ENCODE results near the gene NTNG1. TPM values are rescaled to one million over a fixed set of nuclear protein-coding genes. Genes with fewer than 3 reads are reported as not detected.
A peak's percentile ranks its signal among the peaks of the same experiment; 100 is the strongest.

The NTNG1 gene
- total and polyA plus RNA-seq, 10 of the 15 experiments (the other 5 are each of a cell fraction or from before 2014, with no cell fraction given), result 0.18 to 2.3 (median 1.1) TPM; not detected in 1

DNA sequence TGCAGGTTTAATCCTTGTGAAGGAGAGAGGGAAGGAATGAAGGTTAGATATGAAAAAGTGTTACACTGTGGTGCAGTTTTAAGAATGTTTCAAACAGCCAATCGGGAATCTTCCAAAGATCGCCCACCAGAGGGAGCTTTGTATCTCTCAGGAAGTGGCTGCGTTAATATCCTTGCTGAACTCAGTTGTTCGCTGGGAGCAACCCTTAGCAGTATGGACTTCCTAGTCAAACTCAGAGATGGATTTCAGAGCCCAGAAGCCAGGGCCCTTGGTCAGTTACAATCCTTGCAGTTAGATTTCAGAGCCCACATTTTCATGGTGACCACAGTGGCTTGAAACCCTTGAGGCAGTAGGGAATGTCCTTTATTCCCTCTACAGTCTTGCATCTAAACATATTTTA, 136.2 kb downstream of the NTNG1 start:
- WGBS (ENCODE audit: insufficient coverage, insufficient replicate concordance, low lambda C conversion rate, missing lambda C conversion rate), result 68% methylated on average over 4 of the region's 4 CpGs
- no peak for DNase-seq (ENCODE audit: low read depth, low spot score)
- ChIA-PET RAD21 (ENCODE audit: unreplicated experiment) (interaction anchor here (1.0 to 4.6 kb wide), 6 partner anchors 8 to 474 kb away, joined by 3 to 34 read pairs (median 4); no protein-coding TSS in a partner anchor), CTCF (interaction anchor here (0.7 to 9.2 kb wide), 24 partner anchors 9 to 474 kb away, joined by 3 to 124 read pairs (median 4); no protein-coding TSS in a partner anchor), SMC1A (ENCODE audit: uncharacterized antibody, unreplicated experiment) (interaction anchor here (1.0 to 9.6 kb wide), 10 partner anchors 23 to 473 kb away, joined by 3 to 98 read pairs (median 4); no protein-coding TSS in a partner anchor), POLR2A (no interaction called here)
- no peak overlapping the region for H3K27ac ChIP-seq (ENCODE audit: control insufficient read depth, insufficient read depth)
- H4K20me1 ChIP-seq (ENCODE audit: control insufficient read depth, insufficient read depth), result no peaks in the 10 kb centered on the region
- H3K9ac ChIP-seq (ENCODE audit: control insufficient read depth, insufficient read depth, low read length), result no peak overlapping the region
- H3K9me3 ChIP-seq (replicated peaks; ENCODE audit: control insufficient read depth, insufficient read depth, low read length), result no peaks in the 10 kb centered on the region
- H3K27me3 ChIP-seq (replicated peaks in 1 of 2; ENCODE audit: control insufficient read depth in 2 of 2, insufficient read depth in 2 of 2, low read length in 1 of 2), result no peaks in the 10 kb centered on the region
- peak; percentile 75 for ATAC-seq
- H2AFZ ChIP-seq (ENCODE audit: control insufficient read depth, low read depth, low read length), result no peak overlapping the region
- in situ Hi-C loops (cut with MboI), result loop anchor here (25.0 kb wide), 1 partner anchor 260 kb away; no protein-coding TSS in a partner anchor
- H3K36me3 ChIP-seq (ENCODE audit: control insufficient read depth in 2 of 2, insufficient read depth in 2 of 2, low read length in 1 of 2), result no peaks in the 10 kb centered on the region
- no peaks in the 10 kb centered on the region for H3K4me1 ChIP-seq (ENCODE audit: control insufficient read depth, insufficient read depth, low read length)
- no peak overlapping the region for H3K4me2 ChIP-seq (ENCODE audit: control insufficient read depth, insufficient read depth)
- FAIRE-seq, result peak; percentile 23
- no TSS peak for BruUV-seq (replicated peaks)
- no peak overlapping the region for H3K4me3 ChIP-seq
- TF ChIP-seq SMC3 (IDR thresholded peaks at IDR 0.05; ENCODE audit: borderline replicate concordance, low read length) (peak; percentile 75), NFXL1 (IDR thresholded peaks at IDR 0.05; ENCODE audit: borderline replicate concordance) (peak; percentile 72; the same call in 1 of the 2 replicates), STAT1 (conservative IDR thresholded peaks at IDR 0.05) (no peak), RAD21 (IDR thresholded peaks at IDR 0.05; ENCODE audit: insufficient read depth, low read depth, low read length) (peak; percentile 53)
- TF ChIP-seq, protein P1, sequence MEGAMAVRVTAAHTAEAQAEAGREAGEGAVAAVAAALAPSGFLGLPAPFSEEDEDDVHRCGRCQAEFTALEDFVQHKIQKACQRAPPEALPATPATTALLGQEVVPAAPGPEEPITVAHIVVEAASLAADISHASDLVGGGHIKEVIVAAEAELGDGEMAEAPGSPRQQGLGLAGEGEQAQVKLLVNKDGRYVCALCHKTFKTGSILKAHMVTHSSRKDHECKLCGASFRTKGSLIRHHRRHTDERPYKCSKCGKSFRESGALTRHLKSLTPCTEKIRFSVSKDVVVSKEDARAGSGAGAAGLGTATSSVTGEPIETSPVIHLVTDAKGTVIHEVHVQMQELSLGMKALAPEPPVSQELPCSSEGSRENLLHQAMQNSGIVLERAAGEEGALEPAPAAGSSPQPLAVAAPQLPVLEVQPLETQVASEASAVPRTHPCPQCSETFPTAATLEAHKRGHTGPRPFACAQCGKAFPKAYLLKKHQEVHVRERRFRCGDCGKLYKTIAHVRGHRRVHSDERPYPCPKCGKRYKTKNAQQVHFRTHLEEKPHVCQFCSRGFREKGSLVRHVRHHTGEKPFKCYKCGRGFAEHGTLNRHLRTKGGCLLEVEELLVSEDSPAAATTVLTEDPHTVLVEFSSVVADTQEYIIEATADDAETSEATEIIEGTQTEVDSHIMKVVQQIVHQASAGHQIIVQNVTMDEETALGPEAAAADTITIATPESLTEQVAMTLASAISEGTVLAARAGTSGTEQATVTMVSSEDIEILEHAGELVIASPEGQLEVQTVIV (IDR thresholded peaks at IDR 0.05; ENCODE audit: borderline replicate concordance, partially characterized antibody), result no peak
- TF ChIP-seq, protein P2, sequence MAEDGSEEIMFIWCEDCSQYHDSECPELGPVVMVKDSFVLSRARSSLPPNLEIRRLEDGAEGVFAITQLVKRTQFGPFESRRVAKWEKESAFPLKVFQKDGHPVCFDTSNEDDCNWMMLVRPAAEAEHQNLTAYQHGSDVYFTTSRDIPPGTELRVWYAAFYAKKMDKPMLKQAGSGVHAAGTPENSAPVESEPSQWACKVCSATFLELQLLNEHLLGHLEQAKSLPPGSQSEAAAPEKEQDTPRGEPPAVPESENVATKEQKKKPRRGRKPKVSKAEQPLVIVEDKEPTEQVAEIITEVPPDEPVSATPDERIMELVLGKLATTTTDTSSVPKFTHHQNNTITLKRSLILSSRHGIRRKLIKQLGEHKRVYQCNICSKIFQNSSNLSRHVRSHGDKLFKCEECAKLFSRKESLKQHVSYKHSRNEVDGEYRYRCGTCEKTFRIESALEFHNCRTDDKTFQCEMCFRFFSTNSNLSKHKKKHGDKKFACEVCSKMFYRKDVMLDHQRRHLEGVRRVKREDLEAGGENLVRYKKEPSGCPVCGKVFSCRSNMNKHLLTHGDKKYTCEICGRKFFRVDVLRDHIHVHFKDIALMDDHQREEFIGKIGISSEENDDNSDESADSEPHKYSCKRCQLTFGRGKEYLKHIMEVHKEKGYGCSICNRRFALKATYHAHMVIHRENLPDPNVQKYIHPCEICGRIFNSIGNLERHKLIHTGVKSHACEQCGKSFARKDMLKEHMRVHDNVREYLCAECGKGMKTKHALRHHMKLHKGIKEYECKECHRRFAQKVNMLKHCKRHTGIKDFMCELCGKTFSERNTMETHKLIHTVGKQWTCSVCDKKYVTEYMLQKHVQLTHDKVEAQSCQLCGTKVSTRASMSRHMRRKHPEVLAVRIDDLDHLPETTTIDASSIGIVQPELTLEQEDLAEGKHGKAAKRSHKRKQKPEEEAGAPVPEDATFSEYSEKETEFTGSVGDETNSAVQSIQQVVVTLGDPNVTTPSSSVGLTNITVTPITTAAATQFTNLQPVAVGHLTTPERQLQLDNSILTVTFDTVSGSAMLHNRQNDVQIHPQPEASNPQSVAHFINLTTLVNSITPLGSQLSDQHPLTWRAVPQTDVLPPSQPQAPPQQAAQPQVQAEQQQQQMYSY (CRISPR knock-in tag; IDR thresholded peaks at IDR 0.05), result no peak
- TF ChIP-seq, protein P3, sequence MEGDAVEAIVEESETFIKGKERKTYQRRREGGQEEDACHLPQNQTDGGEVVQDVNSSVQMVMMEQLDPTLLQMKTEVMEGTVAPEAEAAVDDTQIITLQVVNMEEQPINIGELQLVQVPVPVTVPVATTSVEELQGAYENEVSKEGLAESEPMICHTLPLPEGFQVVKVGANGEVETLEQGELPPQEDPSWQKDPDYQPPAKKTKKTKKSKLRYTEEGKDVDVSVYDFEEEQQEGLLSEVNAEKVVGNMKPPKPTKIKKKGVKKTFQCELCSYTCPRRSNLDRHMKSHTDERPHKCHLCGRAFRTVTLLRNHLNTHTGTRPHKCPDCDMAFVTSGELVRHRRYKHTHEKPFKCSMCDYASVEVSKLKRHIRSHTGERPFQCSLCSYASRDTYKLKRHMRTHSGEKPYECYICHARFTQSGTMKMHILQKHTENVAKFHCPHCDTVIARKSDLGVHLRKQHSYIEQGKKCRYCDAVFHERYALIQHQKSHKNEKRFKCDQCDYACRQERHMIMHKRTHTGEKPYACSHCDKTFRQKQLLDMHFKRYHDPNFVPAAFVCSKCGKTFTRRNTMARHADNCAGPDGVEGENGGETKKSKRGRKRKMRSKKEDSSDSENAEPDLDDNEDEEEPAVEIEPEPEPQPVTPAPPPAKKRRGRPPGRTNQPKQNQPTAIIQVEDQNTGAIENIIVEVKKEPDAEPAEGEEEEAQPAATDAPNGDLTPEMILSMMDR (IDR thresholded peaks at IDR 0.05 in 2 of 3, conservative IDR thresholded peaks at IDR 0.05 in 1 of 3; ENCODE audit: control insufficient read depth in 2 of 3, extremely low read depth in 1 of 3, insufficient read depth in 1 of 3, low read depth in 3 of 3, low read length in 3 of 3), result peak; percentile 44 to 51 (median 46); a peak in 5 of 6 replicates
- H3K79me2 ChIP-seq (ENCODE audit: control insufficient read depth, insufficient read depth, low read length), result no peaks in the 10 kb centered on the region
- intact Hi-C loops (cut with micrococcal nuclease; ENCODE audit: unreplicated experiment), result loop anchor here (1.0 to 10.0 kb wide), 3 partner anchors 252 to 848 kb away; no protein-coding TSS in a partner anchor
